ENCODE measurements around the gene RAB38. TPM values are rescaled to one million over a fixed set of nuclear protein-coding genes. Genes with fewer than 3 reads are reported as not detected.

Gene RAB38
- total RNA-seq, 2 experiments from 2014 or later, result 2.9 to 3.1 TPM

DNA sequence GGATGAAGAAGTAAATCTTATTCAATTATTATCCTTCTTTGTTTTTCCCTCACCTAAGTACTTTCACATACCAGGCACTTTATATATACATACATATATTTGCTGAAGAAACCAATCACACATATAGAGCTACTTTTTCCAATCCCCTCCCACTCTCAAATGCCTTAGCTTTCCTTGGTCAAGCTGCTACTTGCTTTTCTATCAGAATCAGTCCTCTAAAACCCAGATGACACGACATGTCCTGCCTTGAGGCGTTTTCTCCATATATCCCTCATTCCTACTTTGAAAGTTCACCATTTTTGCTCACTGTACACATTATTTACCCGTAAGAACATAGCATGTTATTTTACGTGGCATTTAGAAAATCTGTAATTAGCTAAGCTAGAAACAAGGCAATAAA, 5.4 kb downstream of the RAB38 start:
- H3K9me3 Mint-ChIP-seq (ENCODE audit: low read depth), result no peaks in the 10 kb centered on the region
- peaks cover 2% of the 10 kb centered on the region for H3K27me3 Mint-ChIP-seq
- ATAC-seq, result no peak
- intact Hi-C loops (cut with DNase I, micrococcal nuclease), result loop anchor here (5.0 to 10.0 kb wide), 2 partner anchors 372 to 1365 kb away; partner anchors contain the start of gene PRSS23 (in 1 of the 2)
- H3K4me3 Mint-ChIP-seq, result no peak overlapping the region
- no peak overlapping the region for H3K27ac Mint-ChIP-seq
- CTCF ChIA-PET, result interaction anchor here (0.6 to 1.0 kb wide), 2 partner anchors 20 to 382 kb away, joined by 3 read pairs; no protein-coding TSS in a partner anchor
- H3K36me3 Mint-ChIP-seq (ENCODE audit: low read depth), result no peaks in the 10 kb centered on the region
- H3K4me1 Mint-ChIP-seq, result peaks cover 16% of the 10 kb centered on the region
- POLR2A ChIA-PET, result no interaction called here
- DNase-seq, result no peak

DNA sequence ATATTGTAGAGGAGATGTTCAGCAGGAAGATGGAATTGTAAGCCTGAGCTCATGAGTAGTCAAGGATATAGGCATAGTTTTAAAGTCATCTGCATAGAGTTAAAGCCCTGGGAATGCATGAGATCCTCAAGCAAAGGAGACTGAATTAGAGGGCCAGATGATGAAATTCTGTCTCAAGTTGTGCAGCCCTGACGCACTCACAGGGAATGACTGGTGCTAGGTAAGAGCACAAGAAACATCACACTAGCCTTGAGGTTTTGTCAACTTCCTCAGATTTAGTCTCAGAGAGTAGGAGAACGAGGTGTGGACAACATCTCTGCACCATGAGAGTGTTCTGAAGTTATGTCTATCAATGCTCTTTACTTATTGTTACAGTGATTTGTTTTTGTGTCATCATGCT, 5.8 kb downstream of the RAB38 start:
- H3K4me1 Mint-ChIP-seq, result peaks cover 11% of the 10 kb centered on the region
- POLR2A ChIA-PET, result no interaction called here
- H3K4me3 Mint-ChIP-seq, result no peak overlapping the region
- CTCF ChIA-PET, result interaction anchor here (0.9 to 1.0 kb wide), 2 partner anchors 20 to 364 kb away, joined by 3 read pairs; no protein-coding TSS in a partner anchor
- DNase-seq, result no peak
- intact Hi-C loops (cut with DNase I, micrococcal nuclease), result no loop called here
- peaks cover 2% of the 10 kb centered on the region for H3K27me3 Mint-ChIP-seq
- no peak for ATAC-seq
- H3K27ac Mint-ChIP-seq, result no peak overlapping the region
- H3K36me3 Mint-ChIP-seq (ENCODE audit: low read depth), result no peaks in the 10 kb centered on the region
- no peaks in the 10 kb centered on the region for H3K9me3 Mint-ChIP-seq (ENCODE audit: low read depth)

DNA sequence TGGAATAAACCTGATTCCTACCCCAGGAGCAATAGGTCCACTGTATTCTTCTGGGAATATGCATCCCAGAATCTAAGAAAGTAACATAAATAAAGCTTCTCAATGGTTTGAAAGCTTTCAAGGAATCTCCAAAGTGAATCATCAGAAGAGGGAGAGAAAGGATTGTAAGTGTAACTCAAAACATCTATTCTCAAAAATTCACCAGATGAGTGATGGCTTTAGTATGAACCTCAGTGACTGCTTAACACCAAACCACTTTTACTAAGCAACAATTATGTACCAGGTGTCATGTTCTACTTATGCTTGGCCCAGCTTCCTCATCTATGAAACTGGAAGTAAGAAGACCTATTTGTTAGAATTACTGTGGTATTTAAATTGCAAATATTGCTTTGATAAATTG, 7.4 kb downstream of the RAB38 start:
- Mint-ChIP-seq H3K36me3 (ENCODE audit: low read depth) (no peaks in the 10 kb centered on the region), H3K9me3 (ENCODE audit: low read depth) (no peaks in the 10 kb centered on the region), H3K27ac (no peak overlapping the region), H3K27me3 (peaks cover 2% of the 10 kb centered on the region), H3K4me1 (no peaks in the 10 kb centered on the region), H3K4me3 (no peak overlapping the region)
- ChIA-PET CTCF (interaction anchor here (1.1 kb wide), 1 partner anchor 12 kb away, joined by 3 read pairs; no protein-coding TSS in a partner anchor), POLR2A (no interaction called here)
- intact Hi-C loops (cut with DNase I, micrococcal nuclease), result no loop called here
- ATAC-seq, result no peak
- DNase-seq, result no peak

DNA sequence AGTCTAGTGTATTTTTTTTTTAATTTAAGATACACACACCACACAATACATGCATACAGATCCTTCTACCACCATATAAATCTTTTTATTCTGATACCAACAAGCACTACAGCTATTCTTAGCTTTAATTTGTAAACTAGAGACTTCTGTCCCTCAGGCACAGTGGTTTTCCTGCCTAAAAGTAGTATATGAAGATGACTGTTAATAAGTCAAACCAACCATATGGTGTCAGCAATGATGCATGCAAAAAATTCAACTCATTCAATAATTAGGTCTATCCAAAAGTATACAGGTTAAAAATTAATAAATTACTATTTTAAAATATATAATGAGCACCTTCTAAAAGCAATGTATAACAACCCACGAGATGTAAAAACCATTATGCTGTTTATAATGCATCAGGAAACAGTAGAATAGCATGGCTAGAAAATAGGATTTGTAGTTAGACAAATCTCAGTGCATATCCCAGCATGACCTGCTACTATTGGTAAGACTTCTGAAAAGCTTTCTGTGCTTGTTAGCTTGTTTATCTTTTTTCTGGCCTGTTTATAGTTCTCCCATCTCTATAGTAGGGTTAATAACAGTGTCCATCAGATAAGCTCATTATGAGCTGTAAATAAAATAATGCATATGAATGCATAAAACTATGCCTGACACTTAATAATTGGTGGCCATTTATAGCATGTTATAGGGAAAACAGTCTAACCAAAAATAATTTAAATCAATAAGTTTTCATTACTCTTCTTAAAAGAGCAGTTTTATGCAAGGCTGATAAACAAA, 10.2 kb downstream of the RAB38 start:
- DNase-seq (no peak), ATAC-seq (no peak)
- H3K36me3 Mint-ChIP-seq (ENCODE audit: low read depth), result no peaks in the 10 kb centered on the region
- peaks cover 2% of the 10 kb centered on the region for H3K9me3 Mint-ChIP-seq (ENCODE audit: low read depth)
- peaks cover 6% of the 10 kb centered on the region for H3K27me3 Mint-ChIP-seq
- H3K27ac Mint-ChIP-seq, result no peak overlapping the region
- POLR2A ChIA-PET, result no interaction called here
- no peak overlapping the region for H3K4me3 Mint-ChIP-seq
- intact Hi-C loops (cut with DNase I, micrococcal nuclease), result no loop called here
- CTCF ChIA-PET, result no interaction called here
- H3K4me1 Mint-ChIP-seq, result no peaks in the 10 kb centered on the region

DNA sequence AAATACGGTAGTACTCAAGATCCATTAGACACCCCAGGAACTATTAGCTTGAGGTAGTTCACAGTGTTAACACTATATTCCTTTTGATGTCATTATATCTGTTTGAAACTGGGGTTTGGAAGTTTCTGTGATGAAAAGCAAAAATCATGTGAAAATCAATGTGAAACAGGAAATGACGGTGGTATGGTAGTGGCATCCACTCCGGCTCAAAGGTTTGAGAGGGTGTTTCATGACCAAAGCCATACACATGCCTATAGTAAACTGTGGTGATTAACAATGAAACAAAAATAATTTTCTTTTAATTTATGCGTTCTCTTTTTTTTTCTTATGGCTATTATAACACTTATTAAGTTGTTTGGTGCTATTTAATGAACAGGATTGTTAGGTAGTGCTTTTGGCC, 10.9 kb downstream of the RAB38 start:
- no peak overlapping the region for H3K27ac Mint-ChIP-seq
- POLR2A ChIA-PET, result no interaction called here
- CTCF ChIA-PET, result no interaction called here
- H3K4me1 Mint-ChIP-seq, result no peaks in the 10 kb centered on the region
- H3K4me3 Mint-ChIP-seq, result no peak overlapping the region
- intact Hi-C loops (cut with DNase I, micrococcal nuclease), result no loop called here
- DNase-seq, result peak; percentile 7
- ATAC-seq, result peak; percentile 65
- peaks cover 6% of the 10 kb centered on the region for H3K27me3 Mint-ChIP-seq
- H3K36me3 Mint-ChIP-seq (ENCODE audit: low read depth), result no peaks in the 10 kb centered on the region
- peaks cover 5% of the 10 kb centered on the region for H3K9me3 Mint-ChIP-seq (ENCODE audit: low read depth)

DNA sequence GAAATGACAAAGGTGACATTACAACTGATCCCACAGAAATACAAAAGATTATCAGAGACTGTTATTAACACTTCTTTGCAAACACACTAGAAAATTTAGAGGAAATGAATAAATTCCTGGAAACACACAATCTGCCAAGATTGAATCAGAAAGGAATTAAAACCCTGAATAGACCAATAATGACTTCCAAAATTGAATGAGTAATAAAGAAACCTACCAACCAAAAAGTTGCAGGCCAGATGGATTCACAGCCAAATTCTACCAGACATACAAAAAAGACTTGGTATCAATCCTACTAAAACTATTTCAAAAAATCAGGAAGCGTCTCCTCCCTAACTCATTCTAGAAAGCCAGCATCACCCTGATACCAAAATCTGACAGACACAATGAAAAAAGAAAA, 17.2 kb downstream of the RAB38 start:
- no peak for ATAC-seq
- POLR2A ChIA-PET, result no interaction called here

DNA sequence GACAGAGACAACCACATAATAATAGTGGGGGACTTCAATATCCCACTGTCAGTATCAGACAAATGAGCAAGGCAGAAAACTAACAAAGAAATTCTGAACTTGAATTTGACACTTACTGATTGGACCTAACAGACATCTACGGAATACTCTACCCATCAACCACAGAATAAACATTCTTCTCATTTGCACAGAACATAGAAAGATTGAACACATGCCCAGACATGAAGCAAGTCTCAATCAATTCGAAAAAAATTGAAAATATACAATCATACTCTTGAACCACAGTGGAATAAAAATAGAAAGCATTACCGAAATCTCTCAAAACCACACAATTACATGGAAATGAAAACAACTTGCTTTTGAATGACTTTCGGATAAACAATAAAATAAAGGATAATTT, 17.9 kb downstream of the RAB38 start:
- Mint-ChIP-seq H3K36me3 (ENCODE audit: low read depth) (no peaks in the 10 kb centered on the region), H3K27me3 (peaks cover 7% of the 10 kb centered on the region), H3K27ac (no peak overlapping the region), H3K4me1 (no peaks in the 10 kb centered on the region), H3K9me3 (ENCODE audit: low read depth) (peaks cover 17% of the 10 kb centered on the region), H3K4me3 (no peak overlapping the region)
- no peak for ATAC-seq
- intact Hi-C loops (cut with DNase I, micrococcal nuclease), result no loop called here
- no peak for DNase-seq
- ChIA-PET CTCF (no interaction called here), POLR2A (no interaction called here)

More for the DNA sequence above, 17.2 kb downstream of the RAB38 start:
- CTCF ChIA-PET, result no interaction called here
- peaks cover 7% of the 10 kb centered on the region for H3K27me3 Mint-ChIP-seq
- no peaks in the 10 kb centered on the region for H3K4me1 Mint-ChIP-seq
- no peak for DNase-seq
- H3K36me3 Mint-ChIP-seq (ENCODE audit: low read depth), result no peaks in the 10 kb centered on the region
- no peak overlapping the region for H3K27ac Mint-ChIP-seq
- no peak overlapping the region for H3K4me3 Mint-ChIP-seq
- intact Hi-C loops (cut with DNase I, micrococcal nuclease), result no loop called here
- peaks cover 17% of the 10 kb centered on the region for H3K9me3 Mint-ChIP-seq (ENCODE audit: low read depth)

DNA sequence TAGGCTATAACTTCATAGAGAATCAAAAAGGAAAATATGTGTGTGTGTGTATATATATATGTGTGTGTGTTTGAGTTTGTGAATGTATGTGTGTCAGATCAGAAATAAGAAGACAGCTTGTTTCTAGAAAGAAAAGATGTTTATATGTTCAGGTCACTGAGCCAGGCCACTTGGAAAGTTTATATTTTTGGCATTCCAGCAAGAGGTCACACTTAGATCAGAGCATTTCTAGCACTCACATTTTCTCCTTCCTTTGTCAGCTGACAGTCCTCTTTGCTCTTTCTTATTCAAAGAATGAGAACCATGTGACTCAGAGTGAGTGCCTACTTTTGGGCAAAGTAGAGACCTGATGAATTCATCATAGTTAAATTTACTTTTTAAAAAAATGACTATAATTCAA, 22.9 kb downstream of the RAB38 start:
- POLR2A ChIA-PET, result no interaction called here
- intact Hi-C loops (cut with DNase I, micrococcal nuclease), result no loop called here
- H3K27me3 Mint-ChIP-seq, result peaks cover 3% of the 10 kb centered on the region

DNA sequence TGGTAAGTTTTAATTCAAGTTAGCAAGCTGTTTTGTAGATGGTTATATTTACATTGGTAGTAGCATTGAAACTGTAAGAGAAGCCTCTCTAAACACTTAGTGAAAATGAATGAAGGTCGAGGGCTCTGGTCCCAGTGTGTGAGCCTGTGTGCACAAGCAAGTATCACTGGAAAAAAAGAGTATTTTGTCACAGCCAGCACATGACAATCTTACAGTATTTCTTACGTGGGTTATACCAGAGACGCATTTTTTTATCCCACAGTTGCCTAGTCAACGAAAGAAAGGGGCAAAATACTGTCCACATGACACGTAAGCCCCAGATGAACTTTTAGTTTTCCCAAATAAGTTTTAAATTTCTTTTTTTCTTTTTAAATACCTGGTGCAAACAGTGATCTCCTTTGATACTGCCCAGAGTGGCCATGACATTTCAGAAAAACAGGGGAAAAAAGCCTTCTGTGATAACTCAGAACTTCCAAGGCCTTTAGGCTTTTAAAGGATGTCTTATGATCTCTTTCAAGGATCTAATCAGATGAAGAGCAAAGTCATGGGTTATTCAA, 23.5 kb downstream of the RAB38 start:
- no peaks in the 10 kb centered on the region for H3K36me3 Mint-ChIP-seq (ENCODE audit: low read depth)
- ATAC-seq, result no peak
- no peak overlapping the region for H3K27ac Mint-ChIP-seq
- intact Hi-C loops (cut with DNase I, micrococcal nuclease), result no loop called here
- POLR2A ChIA-PET, result no interaction called here
- DNase-seq, result no peak
- H3K9me3 Mint-ChIP-seq (ENCODE audit: low read depth), result peaks cover 13% of the 10 kb centered on the region
- no peaks in the 10 kb centered on the region for H3K4me1 Mint-ChIP-seq
- H3K4me3 Mint-ChIP-seq, result no peak overlapping the region
- CTCF ChIA-PET, result interaction anchor here (0.7 kb wide), 1 partner anchor 87 kb away, joined by 3 read pairs; no protein-coding TSS in a partner anchor
- peaks cover 3% of the 10 kb centered on the region for H3K27me3 Mint-ChIP-seq

More for the DNA sequence above, 22.9 kb downstream of the RAB38 start:
- Mint-ChIP-seq H3K9me3 (ENCODE audit: low read depth) (peaks cover 13% of the 10 kb centered on the region), H3K4me1 (no peaks in the 10 kb centered on the region), H3K36me3 (ENCODE audit: low read depth) (no peaks in the 10 kb centered on the region), H3K4me3 (no peak overlapping the region), H3K27ac (no peak overlapping the region)
- ATAC-seq (no peak), DNase-seq (no peak)
- CTCF ChIA-PET, result no interaction called here

DNA sequence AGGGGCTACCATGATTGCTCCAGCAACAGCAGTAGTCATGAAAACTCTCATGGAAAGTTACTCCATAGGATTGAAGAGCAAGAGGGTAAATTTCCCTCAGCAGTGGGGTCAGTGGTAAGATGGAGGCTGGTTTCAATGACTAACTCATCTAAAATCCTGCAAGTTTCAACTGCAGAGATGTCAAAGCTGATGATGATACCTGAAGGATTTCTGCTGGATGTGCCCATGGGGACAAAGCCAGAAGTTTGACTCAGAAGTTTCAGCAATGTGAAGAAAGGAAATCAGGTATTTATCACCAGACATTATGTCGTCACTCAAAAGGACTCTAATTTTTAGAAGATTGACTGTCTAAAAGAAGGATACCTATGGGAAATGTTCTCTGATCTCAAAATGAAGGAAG, 29.1 kb downstream of the RAB38 start:
- Mint-ChIP-seq H3K9me3 (ENCODE audit: low read depth) (no peaks in the 10 kb centered on the region), H3K36me3 (ENCODE audit: low read depth) (no peaks in the 10 kb centered on the region), H3K27ac (no peak overlapping the region), H3K27me3 (no peaks in the 10 kb centered on the region), H3K4me1 (no peaks in the 10 kb centered on the region), H3K4me3 (no peak overlapping the region)
- DNase-seq, result no peak
- no peak for ATAC-seq
- intact Hi-C loops (cut with DNase I, micrococcal nuclease), result no loop called here
- ChIA-PET CTCF (no interaction called here), POLR2A (no interaction called here)

DNA sequence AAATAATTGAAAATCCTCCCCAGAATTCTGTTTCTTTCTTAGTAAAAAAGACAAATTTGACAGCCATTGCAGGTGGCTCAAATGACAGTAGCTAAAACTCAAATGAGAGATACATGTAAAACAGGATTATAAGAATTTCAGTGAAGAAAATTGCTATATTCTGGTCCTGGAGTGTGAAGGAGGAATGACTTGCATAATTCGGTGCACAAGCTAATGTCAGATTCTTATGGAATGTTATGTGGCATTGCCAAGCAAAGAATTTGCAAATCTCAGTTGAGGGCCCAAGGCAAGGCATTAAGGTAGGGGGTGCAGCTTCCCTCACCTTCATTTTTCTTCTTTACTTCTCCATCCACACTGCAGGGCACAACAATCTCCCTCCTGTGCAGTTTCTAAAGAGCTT, 35.4 kb downstream of the RAB38 start:
- no peak for DNase-seq
- Mint-ChIP-seq H3K4me1 (no peaks in the 10 kb centered on the region), H3K27me3 (no peaks in the 10 kb centered on the region), H3K4me3 (no peak overlapping the region), H3K36me3 (ENCODE audit: low read depth) (no peaks in the 10 kb centered on the region), H3K27ac (no peak overlapping the region), H3K9me3 (ENCODE audit: low read depth) (no peaks in the 10 kb centered on the region)
- no peak for ATAC-seq
- POLR2A ChIA-PET, result no interaction called here
- CTCF ChIA-PET, result interaction anchor here (1.2 kb wide), 1 partner anchor 93 kb away, joined by 4 read pairs; no protein-coding TSS in a partner anchor
- intact Hi-C loops (cut with DNase I, micrococcal nuclease), result no loop called here

DNA sequence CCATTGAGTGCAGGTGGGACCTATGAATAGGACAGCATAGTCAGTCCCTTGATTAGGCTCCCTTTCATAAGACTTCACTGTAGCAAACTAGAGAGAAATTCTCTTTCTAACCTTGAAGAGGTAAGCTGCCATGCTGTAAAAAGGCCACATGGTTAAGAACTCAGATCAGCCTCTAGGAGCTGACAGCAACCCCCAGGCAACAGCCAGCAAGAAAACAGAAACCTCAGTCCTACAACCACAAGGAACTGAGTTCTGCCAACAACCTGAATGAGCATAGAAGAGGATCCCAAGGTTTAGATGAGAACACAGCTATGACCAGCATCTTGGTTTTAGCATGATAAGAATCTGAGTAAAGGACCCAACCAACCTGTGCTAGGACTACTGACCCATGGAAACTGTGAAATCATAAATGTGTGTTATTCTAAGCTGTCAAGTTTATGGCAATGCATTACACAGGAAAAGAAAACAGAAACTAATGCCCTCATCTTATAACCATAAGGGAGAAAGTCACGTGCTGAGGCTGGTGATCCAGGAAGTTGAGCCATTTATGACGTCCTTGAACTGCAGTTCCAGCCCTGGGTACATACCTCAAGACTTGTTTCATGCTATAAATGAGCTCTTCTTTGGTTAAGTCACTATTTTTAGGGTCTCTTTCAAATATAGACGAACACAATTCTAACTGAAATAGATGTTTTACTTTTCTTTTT, 43.3 kb downstream of the RAB38 start:
- ChIA-PET CTCF (no interaction called here), POLR2A (interaction anchor here (0.6 kb wide), 1 partner anchor 672 kb away, joined by 3 read pairs; no protein-coding TSS in a partner anchor)
- Mint-ChIP-seq H3K36me3 (ENCODE audit: low read depth) (no peaks in the 10 kb centered on the region), H3K9me3 (ENCODE audit: low read depth) (no peaks in the 10 kb centered on the region), H3K4me3 (no peak overlapping the region), H3K27ac (no peak overlapping the region), H3K27me3 (no peaks in the 10 kb centered on the region), H3K4me1 (no peaks in the 10 kb centered on the region)
- DNase-seq (no peak), ATAC-seq (peak; percentile 12)
- intact Hi-C loops (cut with DNase I, micrococcal nuclease), result no loop called here

Data from activated CD4-positive, alpha-beta T cell treated with anti-CD3 and anti-CD28 coated beads for 36 hours (primary cell).